ENCODE results near the gene TMPRSS11B. TPM values are rescaled to one million over a fixed set of nuclear protein-coding genes. Genes with fewer than 3 reads are reported as not detected.

Gene TMPRSS11B
- total RNA-seq: not detected in 2 replicates

DNA sequence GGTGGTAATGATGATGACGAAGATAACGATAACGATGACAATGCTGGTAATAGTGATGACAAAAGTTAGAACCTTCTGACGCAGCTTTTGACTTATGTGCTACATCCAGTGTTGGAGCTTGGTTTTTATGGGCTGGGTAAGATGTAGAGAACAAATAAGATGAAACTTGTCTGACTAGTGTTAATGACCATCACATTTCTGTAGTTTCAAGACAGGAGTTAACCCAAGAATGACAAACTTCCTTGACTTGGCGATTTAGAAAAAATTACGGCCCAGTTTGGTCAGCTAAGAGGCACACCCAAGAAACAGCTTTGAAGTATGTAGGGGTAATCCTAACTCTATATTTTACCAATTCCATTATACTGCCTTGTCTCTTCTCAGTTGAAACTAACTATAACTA lies at the start of gene TMPRSS11B:
TMPRSS11B (minus strand) TSS at position 101 of the 400 bp plus-strand sequence. CDS start 136 bp downstream, outside the sequence.

Other genes starting within 250 kb of the TMPRSS11B start
- gene TMPRSS11F, start 115.8 kb downstream of the TMPRSS11B start, total RNA-seq: not detected in 2 replicates
- gene YTHDC1, start 104.4 kb upstream of the TMPRSS11B start, total RNA-seq: 41.8 and 43.0 TPM in 2 replicates
- not detected in 2 replicates for gene TMPRSS11E, start 201.8 kb upstream of the TMPRSS11B start, total RNA-seq